GM12874 (cell line): ENCODE data around the gene CELSR2.

ENCODE experiments used
- CTCF ChIP-seq: IDR thresholded peaks from 2 replicates; pipeline ENCODE4 v1.5.1; 2011; ENCODE audit warnings: low read depth, mild to moderate bottlenecking, control low read depth, low read length, moderate library complexity; ENCODE audit not compliant: insufficient read depth

Gene CELSR2

GRCh38 chr1:109218516-109218915 is 30.8 kb upstream of the CELSR2 start:
- TF ChIP-seq CTCF: no peak

- no peak for TF ChIP-seq CTCF
Measured at GRCh38 chr1:109225308-109225707, 24.0 kb upstream of the CELSR2 start.

- TF ChIP-seq CTCF: no peak
Measured at GRCh38 chr1:109225711-109226445, 23.5 kb upstream of the CELSR2 start.

GRCh38 chr1:109228167-109228566 is 21.2 kb upstream of the CELSR2 start:
- no peak for TF ChIP-seq CTCF

GRCh38 chr1:109229531-109230127 is 19.7 kb upstream of the CELSR2 start:
- TF ChIP-seq CTCF: no peak

- no peak for TF ChIP-seq CTCF
Measured at GRCh38 chr1:109231066-109231465, 18.3 kb upstream of the CELSR2 start.

- TF ChIP-seq CTCF: no peak
Measured at GRCh38 chr1:109235137-109235536, 14.2 kb upstream of the CELSR2 start.
